HTERT RPE-1 (cell line): ENCODE data around the gene LCE1C.

Source experiments
- in situ Hi-C: fragments of 300-500 bp; cut with MboI; formaldehyde crosslinking; loops from 4 replicates; pipeline ENCODE4 v1.14.3; 2020; ENCODE audit warnings: low sequenced_read_pairs

The LCE1C gene

GRCh38 chr1:152806576-152806975 is at the start of gene LCE1C:
LCE1C (minus strand) TSS chr1:152806651; CDS start chr1:152805478, 1,173 bp downstream.
- in situ Hi-C loops: no loop called here

- in situ Hi-C loops: no loop called here
Measured at GRCh38 chr1:152855661-152856060, 49.2 kb upstream of the LCE1C start.

GRCh38 chr1:152842556-152842955 is 36.1 kb upstream of the LCE1C start, which contains the start of gene LCE6A:
LCE6A (plus strand) TSS chr1:152842856; CDS start chr1:152843521, 665 bp downstream.
- in situ Hi-C loops: no loop called here

GRCh38 chr1:152836870-152837269 is 30.4 kb upstream of the LCE1C start:
- in situ Hi-C loops: no loop called here

- in situ Hi-C loops: no loop called here
Measured at GRCh38 chr1:152827173-152827572, 20.7 kb upstream of the LCE1C start, which contains the start of gene LCE1A. LCE1A (plus strand) TSS chr1:152827473; CDS start chr1:152827473, 0 bp downstream.

GRCh38 chr1:152824964-152825363 is 18.5 kb upstream of the LCE1C start:
- in situ Hi-C loops: no loop called here

- in situ Hi-C loops: no loop called here
Measured at GRCh38 chr1:152823294-152823693, 16.8 kb upstream of the LCE1C start.

GRCh38 chr1:152817309-152817708 is 10.9 kb upstream of the LCE1C start:
- in situ Hi-C loops: no loop called here

GRCh38 chr1:152811671-152812070 is 5.2 kb upstream of the LCE1C start, which contains the start of gene LCE1B:
LCE1B (plus strand) TSS chr1:152811971; CDS start chr1:152812447, 476 bp downstream.
- in situ Hi-C loops: no loop called here

- in situ Hi-C loops: no loop called here
Measured at GRCh38 chr1:152811050-152811449, 4.6 kb upstream of the LCE1C start.

- in situ Hi-C loops: no loop called here
Measured at GRCh38 chr1:152801333-152801732, 5.1 kb downstream of the LCE1C start.

GRCh38 chr1:152796421-152796820 is 10.0 kb downstream of the LCE1C start, which contains the start of gene LCE1D:
LCE1D (plus strand) TSS chr1:152796721; CDS start chr1:152797795, 1,074 bp downstream.
- in situ Hi-C loops: no loop called here

GRCh38 chr1:152795686-152796085 is 10.8 kb downstream of the LCE1C start:
- in situ Hi-C loops: no loop called here

- in situ Hi-C loops: no loop called here
Measured at GRCh38 chr1:152786077-152786476, 20.4 kb downstream of the LCE1C start, which contains the start of gene LCE1E. LCE1E (plus strand) TSS chr1:152786257; CDS start chr1:152787300, 1,043 bp downstream.

GRCh38 chr1:152783095-152783494 is 23.4 kb downstream of the LCE1C start:
- in situ Hi-C loops: no loop called here

- in situ Hi-C loops: no loop called here
Measured at GRCh38 chr1:152777510-152778137, 28.8 kb downstream of the LCE1C start.

GRCh38 chr1:152776361-152776760 is 30.1 kb downstream of the LCE1C start:
- in situ Hi-C loops: no loop called here

- in situ Hi-C loops: no loop called here
Measured at GRCh38 chr1:152774875-152775274, 31.6 kb downstream of the LCE1C start, which contains the start of gene LCE1F. LCE1F (plus strand) TSS chr1:152775140; CDS start chr1:152776372, 1,232 bp downstream.

- in situ Hi-C loops: no loop called here
Measured at GRCh38 chr1:152770411-152770810, 36.0 kb downstream of the LCE1C start.

GRCh38 chr1:152768847-152769533 is 37.5 kb downstream of the LCE1C start:
- in situ Hi-C loops: no loop called here

GRCh38 chr1:152761609-152762213 is 44.7 kb downstream of the LCE1C start:
- in situ Hi-C loops: no loop called here
